HEK293T (cell line): ENCODE measurements around the gene SNCG.

Experiments used
- ARNT ChIP-seq: fragments of 450-650 bp; IDR thresholded peaks from 2 replicates; pipeline ENCODE4 v1.6.1; 2017; ENCODE audit warnings: mild to moderate bottlenecking
- BHLHE40 ChIP-seq: fragments of 450-650 bp; IDR thresholded peaks from 2 replicates; pipeline ENCODE4 v1.6.1; 2016; ENCODE audit warnings: mild to moderate bottlenecking, moderate library complexity, borderline replicate concordance
- FOXA1 ChIP-seq: fragments of 450-650 bp; IDR thresholded peaks from 2 replicates; pipeline ENCODE4 v1.6.1; 2016; ENCODE audit warnings: mild to moderate bottlenecking
- FOXM1 ChIP-seq: fragments of 450-650 bp; IDR thresholded peaks from 2 replicates; pipeline ENCODE4 v1.6.1; 2017; ENCODE audit warnings: mild to moderate bottlenecking, borderline replicate concordance
- LEF1 ChIP-seq: fragments of 450-650 bp; IDR thresholded peaks from 2 replicates; pipeline ENCODE4 v1.6.1; 2017; ENCODE audit warnings: mild to moderate bottlenecking, borderline replicate concordance
- SP1 ChIP-seq: fragments of 450-650 bp; IDR thresholded peaks from 2 replicates; pipeline ENCODE4 v1.6.1; 2017
- SUZ12 ChIP-seq: fragments of 450-650 bp; IDR thresholded peaks from 2 replicates; pipeline ENCODE4 v1.6.1; 2016; ENCODE audit warnings: mild to moderate bottlenecking
- TARDBP ChIP-seq: fragments of 450-650 bp; IDR thresholded peaks from 2 replicates; pipeline ENCODE4 v1.6.1; 2016
- TF ChIP-seq, protein P1 (sequence below): fragments of 450-650 bp; IDR thresholded peaks from 2 replicates; pipeline ENCODE4 v1.6.1; 2016

DNA sequence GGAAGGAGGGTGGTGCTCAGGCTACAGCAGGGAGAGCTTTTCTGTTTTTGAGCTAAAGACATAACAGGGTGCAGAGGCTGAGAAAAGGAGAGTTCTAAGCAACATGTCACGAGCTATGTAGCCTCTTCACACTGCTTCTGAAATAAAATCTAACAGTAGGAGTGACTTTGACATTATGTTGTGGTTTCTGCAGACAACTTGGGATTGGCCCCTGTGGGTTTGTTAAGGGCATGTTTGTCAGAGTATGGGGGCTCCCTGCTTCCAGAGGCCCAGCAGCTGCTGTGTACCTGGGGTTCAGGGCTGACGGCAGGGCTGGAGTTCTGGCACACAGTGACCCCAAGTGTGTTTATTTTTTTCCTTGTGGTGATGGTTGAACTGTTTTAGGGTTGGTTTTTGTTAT lies 25.7 kb upstream of the SNCG start:
- no peak for TF ChIP-seq ARNT
- TF ChIP-seq FOXA1, result no peak
- TF ChIP-seq TARDBP, result no peak
- TF ChIP-seq FOXM1, result no peak
- no peak for TF ChIP-seq BHLHE40
- no peak for TF ChIP-seq LEF1
- no peak for TF ChIP-seq SP1
- no peak for TF ChIP-seq SUZ12
- TF ChIP-seq, protein P1, sequence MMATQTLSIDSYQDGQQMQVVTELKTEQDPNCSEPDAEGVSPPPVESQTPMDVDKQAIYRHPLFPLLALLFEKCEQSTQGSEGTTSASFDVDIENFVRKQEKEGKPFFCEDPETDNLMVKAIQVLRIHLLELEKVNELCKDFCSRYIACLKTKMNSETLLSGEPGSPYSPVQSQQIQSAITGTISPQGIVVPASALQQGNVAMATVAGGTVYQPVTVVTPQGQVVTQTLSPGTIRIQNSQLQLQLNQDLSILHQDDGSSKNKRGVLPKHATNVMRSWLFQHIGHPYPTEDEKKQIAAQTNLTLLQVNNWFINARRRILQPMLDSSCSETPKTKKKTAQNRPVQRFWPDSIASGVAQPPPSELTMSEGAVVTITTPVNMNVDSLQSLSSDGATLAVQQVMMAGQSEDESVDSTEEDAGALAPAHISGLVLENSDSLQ, result no peak
